Measurements from ENCODE around the gene RIN2. TPM values are rescaled to one million over a fixed set of nuclear protein-coding genes. Genes with fewer than 3 reads are reported as not detected.

RIN2 gene
- total RNA-seq, 2 experiments from 2014 or later = not detected

GRCh38 chr20:19783966-19784401, 25.9 kb downstream of the RIN2 start:
- DNase-seq (no peak), ATAC-seq (no peak)
- Mint-ChIP-seq H3K27me3 (ENCODE audit: low read depth) (peaks cover 3% of the 10 kb centered on the region), H3K4me3 (no peak overlapping the region), H3K9me3 (ENCODE audit: insufficient read depth) (no peaks in the 10 kb centered on the region), H3K27ac (no peak overlapping the region), H3K36me3 (ENCODE audit: low read depth) (no peaks in the 10 kb centered on the region), H3K4me1 (ENCODE audit: low read depth) (no peaks in the 10 kb centered on the region)
- ChIA-PET CTCF (no interaction called here), POLR2A (no interaction called here)

GRCh38 chr20:19784511-19785172, 26.6 kb downstream of the RIN2 start:
- no peaks in the 10 kb centered on the region for H3K9me3 Mint-ChIP-seq (ENCODE audit: insufficient read depth)
- DNase-seq (peak; percentile 38), ATAC-seq (peak; percentile 70)
- H3K27me3 Mint-ChIP-seq (ENCODE audit: low read depth) = peaks cover 3% of the 10 kb centered on the region
- no peaks in the 10 kb centered on the region for H3K36me3 Mint-ChIP-seq (ENCODE audit: low read depth)
- no peaks in the 10 kb centered on the region for H3K4me1 Mint-ChIP-seq (ENCODE audit: low read depth)
- CTCF ChIA-PET = interaction anchor here (1.0 to 1.2 kb wide), 3 partner anchors 12 to 209 kb away, joined by 3 to 5 read pairs (median 4); no protein-coding TSS in a partner anchor
- H3K27ac Mint-ChIP-seq = no peak overlapping the region
- H3K4me3 Mint-ChIP-seq = no peak overlapping the region
- POLR2A ChIA-PET = no interaction called here

- no peaks in the 10 kb centered on the region for H3K4me1 Mint-ChIP-seq (ENCODE audit: low read depth)
- H3K4me3 Mint-ChIP-seq = no peak overlapping the region
- ChIA-PET POLR2A (no interaction called here), CTCF (interaction anchor here (1.0 to 1.2 kb wide), 3 partner anchors 11 to 208 kb away, joined by 3 to 5 read pairs (median 4); no protein-coding TSS in a partner anchor)
- DNase-seq (no peak), ATAC-seq (no peak)
- H3K27me3 Mint-ChIP-seq (ENCODE audit: low read depth) = peaks cover 4% of the 10 kb centered on the region
- H3K9me3 Mint-ChIP-seq (ENCODE audit: insufficient read depth) = no peaks in the 10 kb centered on the region
- H3K27ac Mint-ChIP-seq = no peak overlapping the region
- H3K36me3 Mint-ChIP-seq (ENCODE audit: low read depth) = no peaks in the 10 kb centered on the region
These were observed 27.3 kb downstream of the RIN2 start for GRCh38 chr20:19785173-19785982.

- no peak for ATAC-seq
- Mint-ChIP-seq H3K4me1 (ENCODE audit: low read depth) (no peaks in the 10 kb centered on the region), H3K9me3 (ENCODE audit: insufficient read depth) (no peaks in the 10 kb centered on the region), H3K36me3 (ENCODE audit: low read depth) (no peaks in the 10 kb centered on the region), H3K27me3 (ENCODE audit: low read depth) (peaks cover 8% of the 10 kb centered on the region), H3K27ac (no peak overlapping the region), H3K4me3 (no peak overlapping the region)
- ChIA-PET POLR2A (no interaction called here), CTCF (interaction anchor here (1.0 to 1.2 kb wide), 3 partner anchors 11 to 208 kb away, joined by 3 to 5 read pairs (median 4); no protein-coding TSS in a partner anchor)
- no peak for DNase-seq
These were observed 27.9 kb downstream of the RIN2 start for GRCh38 chr20:19785983-19786285.

GRCh38 chr20:19786311-19786710, 28.3 kb downstream of the RIN2 start:
- ChIA-PET POLR2A (no interaction called here), CTCF (no interaction called here)
- H3K27ac Mint-ChIP-seq = no peak overlapping the region
- DNase-seq (no peak), ATAC-seq (no peak)
- H3K36me3 Mint-ChIP-seq (ENCODE audit: low read depth) = no peaks in the 10 kb centered on the region
- peaks cover 8% of the 10 kb centered on the region for H3K27me3 Mint-ChIP-seq (ENCODE audit: low read depth)
- H3K9me3 Mint-ChIP-seq (ENCODE audit: insufficient read depth) = no peaks in the 10 kb centered on the region
- H3K4me1 Mint-ChIP-seq (ENCODE audit: low read depth) = no peaks in the 10 kb centered on the region
- H3K4me3 Mint-ChIP-seq = no peak overlapping the region

DNA sequence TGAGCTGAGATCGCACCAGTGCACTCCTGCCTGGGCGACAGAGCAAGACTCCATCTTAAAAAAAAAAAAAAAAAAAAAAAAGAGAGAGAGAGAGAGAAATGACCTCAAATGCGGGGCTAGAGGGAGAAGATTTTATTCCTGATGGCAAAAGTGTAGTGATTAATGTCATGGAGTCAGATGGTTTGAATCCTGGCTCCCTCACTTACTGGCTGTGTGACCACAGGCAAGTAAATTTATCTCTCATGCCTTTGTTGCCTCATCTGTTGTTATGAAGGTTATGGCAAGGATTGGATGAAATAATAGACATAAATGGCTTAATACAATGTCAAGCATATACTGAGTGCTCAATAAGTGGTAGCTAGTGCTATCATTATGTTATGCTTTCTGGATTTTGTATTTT, 29.3 kb downstream of the RIN2 start:
- Mint-ChIP-seq H3K27ac (no peak overlapping the region), H3K4me3 (no peak overlapping the region), H3K9me3 (ENCODE audit: insufficient read depth) (no peaks in the 10 kb centered on the region), H3K36me3 (ENCODE audit: low read depth) (no peaks in the 10 kb centered on the region), H3K4me1 (ENCODE audit: low read depth) (no peaks in the 10 kb centered on the region), H3K27me3 (ENCODE audit: low read depth) (peaks cover 8% of the 10 kb centered on the region)
- ChIA-PET POLR2A (no interaction called here), CTCF (no interaction called here)
- no peak for ATAC-seq
- no peak for DNase-seq

GRCh38 chr20:19789009-19789408, 31.0 kb downstream of the RIN2 start:
- ChIA-PET POLR2A (no interaction called here), CTCF (no interaction called here)
- DNase-seq = no peak
- Mint-ChIP-seq H3K4me3 (no peak overlapping the region), H3K27ac (no peak overlapping the region), H3K36me3 (ENCODE audit: low read depth) (no peaks in the 10 kb centered on the region), H3K27me3 (ENCODE audit: low read depth) (peaks cover 8% of the 10 kb centered on the region), H3K9me3 (ENCODE audit: insufficient read depth) (no peaks in the 10 kb centered on the region), H3K4me1 (ENCODE audit: low read depth) (no peaks in the 10 kb centered on the region)
- ATAC-seq = no peak

DNA sequence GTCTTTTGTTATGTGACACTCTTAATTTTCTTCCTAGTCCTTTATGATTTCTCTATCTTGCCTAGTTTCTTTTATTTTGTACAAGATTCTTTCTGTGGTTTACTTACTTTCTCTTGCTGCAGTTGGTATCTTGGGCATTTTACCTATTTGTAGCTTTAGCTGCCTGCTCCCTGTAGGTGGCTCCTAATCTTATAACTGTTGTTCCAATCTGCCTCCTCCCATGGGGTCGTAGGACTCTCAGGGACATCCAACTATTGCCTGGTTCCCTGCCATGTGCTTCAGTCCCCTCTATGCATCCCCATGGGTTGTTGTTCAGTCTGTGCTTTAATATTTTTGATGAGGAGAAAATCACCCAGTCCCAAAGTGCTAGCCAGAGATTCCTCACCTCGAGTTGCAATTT, 31.4 kb downstream of the RIN2 start:
- Mint-ChIP-seq H3K27ac (no peak overlapping the region), H3K4me1 (ENCODE audit: low read depth) (no peaks in the 10 kb centered on the region), H3K36me3 (ENCODE audit: low read depth) (no peaks in the 10 kb centered on the region), H3K27me3 (ENCODE audit: low read depth) (peaks cover 8% of the 10 kb centered on the region), H3K9me3 (ENCODE audit: insufficient read depth) (no peaks in the 10 kb centered on the region), H3K4me3 (no peak overlapping the region)
- no peak for ATAC-seq
- no peak for DNase-seq
- POLR2A ChIA-PET = no interaction called here
- CTCF ChIA-PET = no interaction called here

GRCh38 chr20:19791887-19792286, 33.8 kb downstream of the RIN2 start:
- H3K27me3 Mint-ChIP-seq (ENCODE audit: low read depth) = peaks cover 8% of the 10 kb centered on the region
- DNase-seq (no peak), ATAC-seq (no peak)
- H3K4me1 Mint-ChIP-seq (ENCODE audit: low read depth) = no peaks in the 10 kb centered on the region
- H3K36me3 Mint-ChIP-seq (ENCODE audit: low read depth) = no peaks in the 10 kb centered on the region
- ChIA-PET POLR2A (interaction anchor here (0.6 kb wide), 1 partner anchor 20 kb away, joined by 3 read pairs; no protein-coding TSS in a partner anchor), CTCF (no interaction called here)
- no peak overlapping the region for H3K27ac Mint-ChIP-seq
- H3K4me3 Mint-ChIP-seq = no peak overlapping the region
- H3K9me3 Mint-ChIP-seq (ENCODE audit: insufficient read depth) = no peaks in the 10 kb centered on the region

GRCh38 chr20:19793716-19794115, 35.7 kb downstream of the RIN2 start:
- Mint-ChIP-seq H3K9me3 (ENCODE audit: insufficient read depth) (no peaks in the 10 kb centered on the region), H3K27me3 (ENCODE audit: low read depth) (peaks cover 8% of the 10 kb centered on the region), H3K4me3 (no peak overlapping the region), H3K27ac (no peak overlapping the region), H3K4me1 (ENCODE audit: low read depth) (no peaks in the 10 kb centered on the region), H3K36me3 (ENCODE audit: low read depth) (no peaks in the 10 kb centered on the region)
- DNase-seq (no peak), ATAC-seq (no peak)
- POLR2A ChIA-PET = no interaction called here
- CTCF ChIA-PET = no interaction called here

DNA sequence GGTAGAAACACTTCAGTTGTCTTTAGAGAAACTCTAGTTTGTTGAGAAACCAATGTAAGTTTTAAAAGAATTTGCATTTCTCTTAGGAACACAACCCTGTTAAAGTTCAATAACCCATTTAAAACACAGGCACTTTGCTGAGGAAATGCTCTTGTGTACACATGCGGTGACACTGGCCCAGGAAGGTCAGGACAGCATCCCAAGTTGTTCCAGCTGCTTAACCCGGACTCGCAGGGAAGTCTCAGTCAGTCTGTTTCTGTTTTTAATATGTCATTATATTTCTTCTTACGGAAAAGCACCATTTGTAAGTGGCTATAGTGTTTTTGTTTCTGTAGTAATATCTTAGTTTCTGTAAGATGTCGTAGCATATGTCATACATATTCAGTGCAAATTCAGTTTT, 36.9 kb downstream of the RIN2 start:
- Mint-ChIP-seq H3K27me3 (ENCODE audit: low read depth) (peaks cover 4% of the 10 kb centered on the region), H3K9me3 (ENCODE audit: insufficient read depth) (no peaks in the 10 kb centered on the region), H3K4me1 (ENCODE audit: low read depth) (no peaks in the 10 kb centered on the region), H3K27ac (no peak overlapping the region), H3K4me3 (no peak overlapping the region), H3K36me3 (ENCODE audit: low read depth) (no peaks in the 10 kb centered on the region)
- DNase-seq = no peak
- ATAC-seq = no peak
- ChIA-PET POLR2A (no interaction called here), CTCF (no interaction called here)

GRCh38 chr20:19799325-19799724, 41.3 kb downstream of the RIN2 start:
- Mint-ChIP-seq H3K9me3 (ENCODE audit: insufficient read depth) (no peaks in the 10 kb centered on the region), H3K36me3 (ENCODE audit: low read depth) (no peaks in the 10 kb centered on the region), H3K4me1 (ENCODE audit: low read depth) (no peaks in the 10 kb centered on the region), H3K27me3 (ENCODE audit: low read depth) (no peaks in the 10 kb centered on the region), H3K27ac (no peak overlapping the region), H3K4me3 (no peak overlapping the region)
- DNase-seq (no peak), ATAC-seq (no peak)
- POLR2A ChIA-PET = no interaction called here
- CTCF ChIA-PET = no interaction called here
